Memory B cell (primary cell): Measurements from ENCODE around the gene FAM120B.

Experiments
- ATAC-seq: fragments of 150-1000 bp; cut with Tn5 transposase; 2 replicates; pipeline ENCODE4 v1.10.0; 2021; ENCODE audit warnings: low read depth, mild to moderate bottlenecking, moderate library complexity
- DNase-seq, 2 donors: peaks; one replicate each; pipeline ENCODE4 v3.0.0; 2022; ENCODE audit warnings: low spot score in 2 of 2
- H3K27ac Mint-ChIP-seq: one replicate; pipeline ENCODE4 v1.8.0; 2022; ENCODE audit warnings: mild to moderate bottlenecking, moderate library complexity, mixed read lengths
- H3K27me3 Mint-ChIP-seq: one replicate; pipeline ENCODE4 v1.8.0; 2022; ENCODE audit warnings: mixed read lengths
- H3K36me3 Mint-ChIP-seq: one replicate; pipeline ENCODE4 v1.8.0; 2022; ENCODE audit warnings: mild to moderate bottlenecking, mixed read lengths
- H3K4me1 Mint-ChIP-seq: one replicate; pipeline ENCODE4 v1.8.0; 2022; ENCODE audit warnings: mixed read lengths
- H3K4me3 Mint-ChIP-seq: one replicate; pipeline ENCODE4 v1.8.0; 2022; ENCODE audit warnings: mild to moderate bottlenecking, moderate library complexity, mixed read lengths
- H3K9me3 Mint-ChIP-seq: one replicate; pipeline ENCODE4 v1.8.0; 2022; ENCODE audit warnings: mixed read lengths

The FAM120B gene

GRCh38 chr6:170420791-170421776, 114.5 kb downstream of the FAM120B start:
- ATAC-seq (no peak), DNase-seq (no peak)
- Mint-ChIP-seq H3K4me1 (no peaks in the 10 kb centered on the region), H3K27ac (no peak overlapping the region), H3K36me3 (peaks cover 3% of the 10 kb centered on the region), H3K27me3 (peaks cover 8% of the 10 kb centered on the region), H3K4me3 (peak overlapping the region; percentile 49), H3K9me3 (no peaks in the 10 kb centered on the region)

GRCh38 chr6:170421921-170422320, 115.4 kb downstream of the FAM120B start:
- no peaks in the 10 kb centered on the region for H3K9me3 Mint-ChIP-seq
- H3K4me3 Mint-ChIP-seq: no peak overlapping the region
- H3K27me3 Mint-ChIP-seq: peaks cover 8% of the 10 kb centered on the region
- H3K27ac Mint-ChIP-seq: no peak overlapping the region
- DNase-seq (no peak), ATAC-seq (no peak)
- H3K36me3 Mint-ChIP-seq: peaks cover 1% of the 10 kb centered on the region
- no peaks in the 10 kb centered on the region for H3K4me1 Mint-ChIP-seq

GRCh38 chr6:170423030-170423429, 116.5 kb downstream of the FAM120B start:
- Mint-ChIP-seq H3K4me3 (no peak overlapping the region), H3K27ac (no peak overlapping the region), H3K27me3 (peaks cover 7% of the 10 kb centered on the region), H3K36me3 (peaks cover under 1% of the 10 kb centered on the region), H3K9me3 (no peaks in the 10 kb centered on the region), H3K4me1 (no peaks in the 10 kb centered on the region)
- DNase-seq (no peak), ATAC-seq (no peak)

DNA sequence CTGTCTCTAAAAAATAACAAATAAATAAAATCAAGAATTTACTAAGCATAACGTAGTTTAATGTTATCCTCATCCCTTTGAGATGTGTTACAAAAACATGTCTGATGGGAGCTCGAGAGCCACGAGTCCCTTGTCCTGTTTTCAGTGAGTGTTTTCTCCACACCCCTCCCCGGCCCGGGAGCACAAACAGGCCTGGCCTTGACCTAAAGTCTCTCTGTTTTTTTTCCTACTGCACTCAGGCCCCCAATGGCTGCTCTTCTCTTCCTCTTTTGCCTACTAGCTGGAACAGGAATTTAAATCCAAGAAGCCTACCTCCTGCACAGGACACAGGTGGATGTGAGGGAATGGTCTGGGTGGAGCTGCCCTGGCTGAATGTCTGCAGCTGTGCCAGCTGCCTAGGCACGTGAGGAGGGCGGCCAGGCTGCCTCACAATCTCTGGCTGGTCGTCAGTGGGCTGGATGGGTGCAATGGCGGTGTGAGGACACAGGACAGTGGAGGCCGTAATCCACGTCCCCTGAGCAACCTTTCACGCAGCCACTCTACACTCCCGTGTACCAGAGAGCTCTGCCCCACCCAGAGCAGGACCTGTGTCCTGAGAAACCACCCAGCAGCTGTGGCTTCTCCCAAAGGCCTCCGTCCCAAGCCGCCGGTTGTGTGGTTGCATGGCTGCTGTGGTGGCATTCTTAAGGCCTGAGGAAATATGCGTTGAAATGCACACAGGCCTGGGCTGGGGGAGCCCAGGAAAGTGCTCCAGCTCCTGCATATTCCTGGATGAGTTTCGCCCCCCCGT, 117.5 kb downstream of the FAM120B start:
- no peak for ATAC-seq
- Mint-ChIP-seq H3K27me3 (peaks cover 6% of the 10 kb centered on the region), H3K27ac (no peak overlapping the region), H3K4me3 (no peak overlapping the region), H3K9me3 (no peaks in the 10 kb centered on the region), H3K36me3 (no peaks in the 10 kb centered on the region), H3K4me1 (no peaks in the 10 kb centered on the region)
- DNase-seq: no peak

DNA sequence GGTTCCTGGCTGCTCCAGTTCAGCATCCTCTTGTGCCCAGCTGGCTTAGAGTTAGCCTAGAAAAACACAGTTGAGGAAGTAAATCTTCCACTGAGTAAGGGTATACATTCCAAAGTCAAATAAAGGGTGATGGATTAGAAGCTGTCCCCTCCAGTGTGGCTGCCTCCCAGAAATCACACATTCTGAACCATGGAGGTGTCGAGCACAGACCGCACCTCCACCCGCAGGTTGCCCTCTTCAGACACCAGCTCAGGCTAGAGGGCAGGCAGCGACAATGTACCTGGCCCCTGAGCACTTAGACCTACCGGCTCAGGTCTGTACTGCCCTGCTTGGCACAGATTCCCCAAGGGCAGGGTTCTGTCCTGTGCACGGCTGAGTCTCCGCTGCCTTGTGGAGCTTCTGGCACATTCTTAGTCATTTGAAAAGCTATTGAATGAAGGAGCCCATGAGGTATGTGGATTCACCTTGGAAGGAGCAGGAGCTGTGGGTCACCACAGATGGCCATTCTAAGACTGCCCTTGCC, 118.1 kb downstream of the FAM120B start:
- H3K36me3 Mint-ChIP-seq: no peaks in the 10 kb centered on the region
- DNase-seq (no peak), ATAC-seq (no peak)
- no peak overlapping the region for H3K27ac Mint-ChIP-seq
- no peak overlapping the region for H3K4me3 Mint-ChIP-seq
- H3K27me3 Mint-ChIP-seq: peaks cover 6% of the 10 kb centered on the region
- no peaks in the 10 kb centered on the region for H3K4me1 Mint-ChIP-seq
- no peaks in the 10 kb centered on the region for H3K9me3 Mint-ChIP-seq

- H3K4me1 Mint-ChIP-seq: no peaks in the 10 kb centered on the region
- H3K27ac Mint-ChIP-seq: no peak overlapping the region
- no peak for DNase-seq
- H3K9me3 Mint-ChIP-seq: no peaks in the 10 kb centered on the region
- peaks cover 5% of the 10 kb centered on the region for H3K27me3 Mint-ChIP-seq
- no peak overlapping the region for H3K4me3 Mint-ChIP-seq
- H3K36me3 Mint-ChIP-seq: no peaks in the 10 kb centered on the region
- no peak for ATAC-seq
Observed at GRCh38 chr6:170429450-170429849, 122.9 kb downstream of the FAM120B start.

- Mint-ChIP-seq H3K27me3 (peaks cover 5% of the 10 kb centered on the region), H3K9me3 (peaks cover 5% of the 10 kb centered on the region), H3K36me3 (peaks cover 2% of the 10 kb centered on the region), H3K4me1 (no peaks in the 10 kb centered on the region), H3K27ac (no peak overlapping the region), H3K4me3 (no peak overlapping the region)
- ATAC-seq (no peak), DNase-seq (no peak)
Observed at GRCh38 chr6:170433163-170434116, 126.9 kb downstream of the FAM120B start.

DNA sequence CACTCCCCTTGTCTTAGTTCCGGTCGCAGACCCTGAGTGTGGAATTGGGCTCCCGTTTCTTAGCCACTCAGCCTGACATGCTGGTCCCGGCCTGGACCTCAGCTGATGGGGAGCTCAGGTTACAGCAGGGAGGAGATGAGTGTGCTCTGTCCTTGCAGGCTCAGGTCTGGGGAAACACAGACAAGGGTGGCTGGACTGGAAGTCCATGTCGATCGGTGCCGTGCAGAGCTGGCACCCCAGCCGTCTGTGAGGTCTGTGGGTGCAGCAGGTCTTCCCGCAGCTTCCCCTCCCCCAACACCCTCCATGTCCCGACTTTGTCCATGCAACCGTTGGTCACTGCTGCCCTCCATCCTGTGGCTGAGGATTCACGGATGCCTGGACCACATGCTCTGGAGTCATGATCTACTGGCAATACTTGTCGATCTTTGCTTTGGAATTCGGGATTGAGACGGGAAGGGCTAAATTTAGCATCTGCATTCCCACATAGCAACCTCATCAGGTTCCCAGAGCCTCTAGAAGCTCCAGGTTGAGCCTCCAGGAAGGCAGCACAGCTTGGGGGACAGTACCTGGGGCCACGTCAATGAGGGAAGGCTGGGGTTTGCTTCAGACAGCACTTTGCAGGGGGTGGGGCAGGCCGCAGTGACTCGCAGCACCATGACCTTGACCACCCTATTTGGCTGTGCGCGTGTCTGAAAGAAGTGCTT, 127.7 kb downstream of the FAM120B start:
- Mint-ChIP-seq H3K4me3 (no peak overlapping the region), H3K27me3 (peaks cover 8% of the 10 kb centered on the region), H3K27ac (no peak overlapping the region), H3K36me3 (peaks cover 2% of the 10 kb centered on the region), H3K9me3 (peaks cover 5% of the 10 kb centered on the region), H3K4me1 (no peaks in the 10 kb centered on the region)
- DNase-seq (no peak), ATAC-seq (no peak)

DNA sequence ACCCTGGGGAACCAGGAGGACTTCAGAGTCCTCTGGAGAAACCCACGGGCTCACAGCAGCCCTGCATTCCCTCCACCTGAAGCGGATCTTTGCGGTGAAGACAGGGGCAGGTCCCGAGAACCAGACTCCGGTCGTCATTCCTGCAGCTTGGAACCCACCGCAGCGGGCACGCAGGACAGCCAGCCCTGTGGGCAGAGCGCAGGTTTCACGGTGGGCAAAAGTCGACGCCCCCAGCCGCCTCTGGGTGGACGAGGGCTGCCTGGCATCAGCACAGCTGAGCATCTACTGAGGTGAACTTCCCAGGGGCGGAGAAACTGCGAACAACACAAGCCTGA, 128.2 kb downstream of the FAM120B start:
- peaks cover 5% of the 10 kb centered on the region for H3K9me3 Mint-ChIP-seq
- no peaks in the 10 kb centered on the region for H3K4me1 Mint-ChIP-seq

GRCh38 chr6:170435766-170436165, 129.2 kb downstream of the FAM120B start:
- Mint-ChIP-seq H3K36me3 (peaks cover 2% of the 10 kb centered on the region), H3K9me3 (peaks cover 5% of the 10 kb centered on the region), H3K27me3 (peaks cover 10% of the 10 kb centered on the region)

More for the DNA sequence above, 128.2 kb downstream of the FAM120B start:
- Mint-ChIP-seq H3K4me3 (no peak overlapping the region), H3K27me3 (peaks cover 8% of the 10 kb centered on the region), H3K36me3 (peaks cover 2% of the 10 kb centered on the region), H3K27ac (no peak overlapping the region)
- no peak for DNase-seq
- no peak for ATAC-seq

GRCh38 chr6:170436209-170436809, 129.8 kb downstream of the FAM120B start:
- Mint-ChIP-seq H3K36me3 (peaks cover 2% of the 10 kb centered on the region), H3K9me3 (peaks cover 5% of the 10 kb centered on the region), H3K4me1 (no peaks in the 10 kb centered on the region), H3K27me3 (peaks cover 10% of the 10 kb centered on the region), H3K4me3 (no peak overlapping the region), H3K27ac (no peak overlapping the region)
- DNase-seq (no peak), ATAC-seq (no peak)

More at GRCh38 chr6:170435766-170436165, 129.2 kb downstream of the FAM120B start:
- H3K27ac Mint-ChIP-seq: no peak overlapping the region
- no peak for DNase-seq
- no peak overlapping the region for H3K4me3 Mint-ChIP-seq
- H3K4me1 Mint-ChIP-seq: no peaks in the 10 kb centered on the region
- no peak for ATAC-seq

DNA sequence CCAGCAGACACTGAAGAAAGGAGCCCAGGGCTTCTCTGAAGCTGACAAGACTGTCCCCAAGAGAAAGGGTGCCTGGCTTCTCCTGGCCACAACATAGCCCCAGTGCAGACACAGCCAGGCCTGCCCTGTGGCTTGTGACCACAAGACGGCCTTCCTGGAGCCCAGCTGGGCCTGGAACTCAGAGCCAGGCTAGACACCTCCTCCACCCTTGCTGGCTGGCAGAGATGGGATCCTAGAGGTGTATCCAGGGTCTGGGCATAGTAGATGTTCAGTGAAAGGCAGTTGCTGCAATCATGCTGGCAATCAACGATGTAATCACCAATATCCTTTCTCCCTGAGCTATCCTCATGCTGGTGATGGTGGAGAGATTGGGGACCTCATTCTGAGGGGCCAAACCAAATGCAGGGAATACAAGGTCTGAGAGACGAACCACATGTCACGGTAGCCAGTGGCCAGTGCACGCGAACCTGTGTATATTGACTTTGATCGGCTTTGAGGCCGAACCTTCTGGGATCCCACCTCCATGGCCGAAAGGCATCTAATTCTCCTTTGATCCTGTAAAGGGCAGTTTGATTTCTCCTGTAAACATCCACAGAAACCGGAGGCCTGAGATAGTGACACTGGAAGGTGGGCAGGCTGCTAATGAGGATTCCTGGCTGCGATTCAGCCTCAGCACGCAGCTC, 131.3 kb downstream of the FAM120B start:
- Mint-ChIP-seq H3K36me3 (peaks cover 2% of the 10 kb centered on the region), H3K4me3 (no peak overlapping the region), H3K4me1 (no peaks in the 10 kb centered on the region), H3K9me3 (peaks cover 5% of the 10 kb centered on the region), H3K27me3 (peaks cover 10% of the 10 kb centered on the region), H3K27ac (no peak overlapping the region)
- ATAC-seq: no peak
- no peak for DNase-seq
